GM06990 (cell line): Measurements from ENCODE around the gene DGKZ.

Source experiments
- DNase-seq: peaks from one replicate; pipeline ENCODE4 v3.0.0-alpha.2; 2011; ENCODE audit not compliant: insufficient read length; ENCODE audit errors: extremely low read depth
- H3K27me3 ChIP-seq: replicated peaks from 2 replicates; pipeline ENCODE4 v1.6.0; 2011; ENCODE audit warnings: low read length; ENCODE audit not compliant: control insufficient read depth, insufficient read depth
- H3K36me3 ChIP-seq: 2 replicates; pipeline ENCODE4 v1.5.1; 2011; ENCODE audit warnings: low read length; ENCODE audit not compliant: control insufficient read depth, insufficient read depth
- H3K4me3 ChIP-seq: replicated peaks from 2 replicates; pipeline ENCODE4 v1.5.1; 2011; ENCODE audit warnings: low read depth, mild to moderate bottlenecking, control low read depth, low read length
- CTCF ChIP-seq: IDR thresholded peaks from 2 replicates; pipeline ENCODE4 v1.5.1; 2011; ENCODE audit warnings: low read length, control low read depth, mild to moderate bottlenecking, inconsistent platforms; ENCODE audit not compliant: insufficient read depth, poor library complexity, severe bottlenecking

Gene DGKZ

GRCh38 chr11:46391578-46392420, 44.5 kb downstream of the DGKZ start, which contains the start of gene CHRM4:
Gene CHRM4, minus strand, starts transcription at chr11:46391776. Its CDS starts 5,219 bp downstream, at chr11:46386557.
- no peak for DNase-seq
- TF ChIP-seq CTCF = peak; percentile 23
- peaks cover 2% of the 10 kb centered on the region; the same call in 1 of the 2 replicates for H3K27me3 ChIP-seq
- H3K4me3 ChIP-seq = peak within 1 kb of the TSS; percentile 42
- H3K36me3 ChIP-seq = peaks cover 6% of the 10 kb centered on the region

GRCh38 chr11:46392421-46393230, 45.4 kb downstream of the DGKZ start:
- Histone ChIP-seq H3K4me3 (peak overlapping the region; percentile 42), H3K36me3 (peaks cover 11% of the 10 kb centered on the region), H3K27me3 (peaks cover 2% of the 10 kb centered on the region; the same call in 1 of the 2 replicates)
- TF ChIP-seq CTCF = no peak
- peak; percentile 82 for DNase-seq

GRCh38 chr11:46393231-46393616, 46.0 kb downstream of the DGKZ start:
- Histone ChIP-seq H3K27me3 (peaks cover 2% of the 10 kb centered on the region; the same call in 1 of the 2 replicates), H3K4me3 (no peak overlapping the region), H3K36me3 (peaks cover 14% of the 10 kb centered on the region)
- no peak for TF ChIP-seq CTCF
- DNase-seq = no peak

- DNase-seq = no peak
- Histone ChIP-seq H3K27me3 (peaks cover 2% of the 10 kb centered on the region; the same call in 1 of the 2 replicates), H3K4me3 (no peak overlapping the region), H3K36me3 (peaks cover 14% of the 10 kb centered on the region)
- no peak for TF ChIP-seq CTCF
Measured at GRCh38 chr11:46393759-46394158, 46.5 kb downstream of the DGKZ start.

- no peak for DNase-seq
Measured at GRCh38 chr11:46397526-46397925, 50.3 kb downstream of the DGKZ start.

More at GRCh38 chr11:46397526-46397925, 50.3 kb downstream of the DGKZ start:
- Histone ChIP-seq H3K27me3 (no peaks in the 10 kb centered on the region), H3K36me3 (peaks cover 20% of the 10 kb centered on the region), H3K4me3 (no peak overlapping the region)
- no peak for TF ChIP-seq CTCF
